Measurements from ENCODE around the gene KCNJ6. TPM values are rescaled to one million over a fixed set of nuclear protein-coding genes. Genes with fewer than 3 reads are reported as not detected.

Gene KCNJ6
- total RNA-seq, 1 experiment from 2014 or later: 1.2 TPM

DNA sequence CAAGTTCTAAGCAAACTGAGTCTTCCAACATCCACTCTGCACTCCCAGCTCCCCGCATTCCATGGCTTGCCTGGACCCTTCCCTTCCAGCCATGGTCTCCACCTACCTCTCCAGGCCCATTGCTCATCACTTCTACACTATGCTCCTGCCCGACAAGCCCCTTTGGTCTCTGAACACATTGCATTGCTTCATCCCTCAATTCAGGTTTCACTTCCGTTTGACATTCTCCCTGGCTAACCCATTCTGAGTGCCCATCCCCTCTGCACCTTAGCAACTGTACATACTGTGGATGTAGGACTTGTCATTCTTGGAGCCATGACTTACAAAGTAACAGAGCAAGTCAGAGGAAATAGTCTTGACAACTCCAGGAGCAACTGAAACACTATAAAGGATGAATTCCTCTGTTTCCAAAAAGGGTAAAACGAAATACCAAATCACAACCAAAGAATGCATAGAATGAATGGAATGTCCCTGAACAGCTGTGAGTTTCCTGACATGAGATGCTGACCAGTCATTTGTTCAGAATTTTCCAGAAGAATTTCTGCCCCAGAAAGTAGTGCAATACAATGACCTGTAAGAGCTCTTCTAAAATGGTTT is 66.7 kb downstream of the KCNJ6 start:
- Histone ChIP-seq H2BK12ac (ENCODE audit: insufficient read length, low read depth, low read length) (no peak overlapping the region), H3K14ac (ENCODE audit: insufficient read depth, low read length) (no peak overlapping the region), H3K9ac (ENCODE audit: extremely low read depth, insufficient read length, low read length) (no peak overlapping the region), H3K79me2 (ENCODE audit: insufficient read depth, low read length) (no peaks in the 10 kb centered on the region), H3K18ac (ENCODE audit: insufficient read length, low read depth, low read length) (peak overlapping the region; percentile 38), H3K9me3 (ENCODE audit: control insufficient read depth, low read depth, low read length) (no peaks in the 10 kb centered on the region), H4K5ac (ENCODE audit: insufficient read length, low read depth, low read length) (no peak overlapping the region), H3K56ac (ENCODE audit: insufficient read length, low read depth, low read length) (no peak overlapping the region), H4K8ac (replicated peaks; ENCODE audit: insufficient read length, low read depth, low read length) (no peak overlapping the region), H3K79me1 (ENCODE audit: insufficient read depth, low read depth, low read length, poor library complexity, severe bottlenecking) (no peaks in the 10 kb centered on the region), H4K20me1 (ENCODE audit: control insufficient read depth, insufficient read depth, insufficient read length) (no peaks in the 10 kb centered on the region), H2AFZ (ENCODE audit: low read length) (no peak overlapping the region), H3K27me3 (ENCODE audit: insufficient read depth, low read length) (no peaks in the 10 kb centered on the region), H2BK5ac (ENCODE audit: insufficient read length, low read length) (no peak overlapping the region), H3T11ph (ENCODE audit: low read length) (no peak overlapping the region), H3K23ac (ENCODE audit: insufficient read length, low read depth, low read length) (no peak overlapping the region), H3K23me2 (ENCODE audit: insufficient read length, low read depth, low read length, poor library complexity, severe bottlenecking) (no peaks in the 10 kb centered on the region), H3K27ac (ENCODE audit: insufficient read length, low read depth, low read length) (no peak overlapping the region), H3K4ac (ENCODE audit: low read depth, low read length) (no peak overlapping the region), H2BK120ac (ENCODE audit: low read depth, low read length, poor library complexity, severe bottlenecking) (no peak overlapping the region), H4K91ac (ENCODE audit: insufficient read length, low read depth, low read length) (no peak overlapping the region), H3K4me1 (ENCODE audit: insufficient read depth, low read length) (peaks cover 4% of the 10 kb centered on the region; the same call in 1 of the 2 replicates), H3K4me2 (ENCODE audit: insufficient read depth, insufficient read length, low read length) (no peak overlapping the region), H2BK20ac (ENCODE audit: low read depth, low read length, poor library complexity, severe bottlenecking) (no peak overlapping the region), H2BK15ac (ENCODE audit: low read depth, low read length) (no peak overlapping the region), H2AK5ac (ENCODE audit: insufficient read length, low read length) (no peak overlapping the region)
- DNase-seq: no peak
- H3K9me3 Mint-ChIP-seq: peaks cover 4 to 10% of the 10 kb centered on the region in 2 experiments; a peak in 4 of 5 replicates
- TF ChIP-seq, protein P1, sequence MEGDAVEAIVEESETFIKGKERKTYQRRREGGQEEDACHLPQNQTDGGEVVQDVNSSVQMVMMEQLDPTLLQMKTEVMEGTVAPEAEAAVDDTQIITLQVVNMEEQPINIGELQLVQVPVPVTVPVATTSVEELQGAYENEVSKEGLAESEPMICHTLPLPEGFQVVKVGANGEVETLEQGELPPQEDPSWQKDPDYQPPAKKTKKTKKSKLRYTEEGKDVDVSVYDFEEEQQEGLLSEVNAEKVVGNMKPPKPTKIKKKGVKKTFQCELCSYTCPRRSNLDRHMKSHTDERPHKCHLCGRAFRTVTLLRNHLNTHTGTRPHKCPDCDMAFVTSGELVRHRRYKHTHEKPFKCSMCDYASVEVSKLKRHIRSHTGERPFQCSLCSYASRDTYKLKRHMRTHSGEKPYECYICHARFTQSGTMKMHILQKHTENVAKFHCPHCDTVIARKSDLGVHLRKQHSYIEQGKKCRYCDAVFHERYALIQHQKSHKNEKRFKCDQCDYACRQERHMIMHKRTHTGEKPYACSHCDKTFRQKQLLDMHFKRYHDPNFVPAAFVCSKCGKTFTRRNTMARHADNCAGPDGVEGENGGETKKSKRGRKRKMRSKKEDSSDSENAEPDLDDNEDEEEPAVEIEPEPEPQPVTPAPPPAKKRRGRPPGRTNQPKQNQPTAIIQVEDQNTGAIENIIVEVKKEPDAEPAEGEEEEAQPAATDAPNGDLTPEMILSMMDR (conservative IDR thresholded peaks at IDR 0.05): no peak
- peaks cover 3% of the 10 kb centered on the region; the same call in 1 of the 2 replicates for H3K27me3 Mint-ChIP-seq (ENCODE audit: low read depth)
- no peak overlapping the region for H3K4me3 Mint-ChIP-seq
- no CpG with 5 or more reads among the region's 4 CpGs for WGBS (ENCODE audit: extremely low coverage, insufficient read length, low lambda C conversion rate)
- peaks cover 0 to 17% (median 0%) of the 10 kb centered on the region in 3 experiments; a peak in 4 of 7 replicates for H3K36me3 Mint-ChIP-seq (ENCODE audit: insufficient read depth in 1 of 3, low read depth in 3 of 3)
- no peak overlapping the region for H3K27ac Mint-ChIP-seq
- peaks cover 16 to 19% of the 10 kb centered on the region in 2 experiments for H3K4me1 Mint-ChIP-seq

Measured in H9 (cell line).